Activated naive CD4-positive, alpha-beta T cell treated with anti-CD3 and anti-CD28 coated beads, Interleukin-2, amount 50 U/mL, for 16 hours (primary cell): ENCODE data around the gene DAZ1.
"Not testable (repeated sequence)": the region's sequence is repeated elsewhere in the genome, so short reads cannot be mapped to it uniquely, and the experiment has no call there.

Experiments used
- DNase-seq: peaks from one replicate; pipeline ENCODE4 v3.0.0-alpha.2; 2020

The DAZ1 gene, protein sequence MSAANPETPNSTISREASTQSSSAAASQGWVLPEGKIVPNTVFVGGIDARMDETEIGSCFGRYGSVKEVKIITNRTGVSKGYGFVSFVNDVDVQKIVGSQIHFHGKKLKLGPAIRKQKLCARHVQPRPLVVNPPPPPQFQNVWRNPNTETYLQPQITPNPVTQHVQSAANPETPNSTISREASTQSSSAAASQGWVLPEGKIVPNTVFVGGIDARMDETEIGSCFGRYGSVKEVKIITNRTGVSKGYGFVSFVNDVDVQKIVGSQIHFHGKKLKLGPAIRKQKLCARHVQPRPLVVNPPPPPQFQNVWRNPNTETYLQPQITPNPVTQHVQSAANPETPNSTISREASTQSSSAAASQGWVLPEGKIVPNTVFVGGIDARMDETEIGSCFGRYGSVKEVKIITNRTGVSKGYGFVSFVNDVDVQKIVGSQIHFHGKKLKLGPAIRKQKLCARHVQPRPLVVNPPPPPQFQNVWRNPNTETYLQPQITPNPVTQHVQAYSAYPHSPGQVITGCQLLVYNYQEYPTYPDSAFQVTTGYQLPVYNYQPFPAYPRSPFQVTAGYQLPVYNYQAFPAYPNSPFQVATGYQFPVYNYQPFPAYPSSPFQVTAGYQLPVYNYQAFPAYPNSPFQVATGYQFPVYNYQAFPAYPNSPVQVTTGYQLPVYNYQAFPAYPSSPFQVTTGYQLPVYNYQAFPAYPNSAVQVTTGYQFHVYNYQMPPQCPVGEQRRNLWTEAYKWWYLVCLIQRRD

DNA sequence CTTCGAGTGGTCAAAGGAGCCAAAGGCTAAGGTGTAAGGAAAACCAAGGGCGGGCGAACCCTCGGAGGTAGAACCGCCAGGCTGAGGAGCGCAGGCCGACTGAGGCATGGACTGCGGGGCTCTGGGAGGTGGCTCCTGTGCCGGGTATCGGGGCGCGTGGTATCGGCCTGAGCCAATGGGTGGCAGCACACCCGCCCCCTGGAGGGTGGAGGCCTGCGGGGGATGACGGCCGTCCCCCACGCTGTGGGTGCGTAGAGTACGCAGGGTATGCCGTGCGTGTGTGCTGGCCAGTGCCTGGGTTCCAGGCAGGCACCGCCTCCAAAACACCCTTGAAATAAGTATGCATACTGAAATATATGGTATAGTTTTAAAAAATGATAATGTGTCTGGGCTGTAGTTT is at the start of gene DAZ1:
TSS of gene DAZ1 (minus strand) at position 101 of the 400 bp plus-strand sequence. CDS start 208 bp downstream, outside the sequence.
- DNase-seq = not testable (repeated sequence)

DNA sequence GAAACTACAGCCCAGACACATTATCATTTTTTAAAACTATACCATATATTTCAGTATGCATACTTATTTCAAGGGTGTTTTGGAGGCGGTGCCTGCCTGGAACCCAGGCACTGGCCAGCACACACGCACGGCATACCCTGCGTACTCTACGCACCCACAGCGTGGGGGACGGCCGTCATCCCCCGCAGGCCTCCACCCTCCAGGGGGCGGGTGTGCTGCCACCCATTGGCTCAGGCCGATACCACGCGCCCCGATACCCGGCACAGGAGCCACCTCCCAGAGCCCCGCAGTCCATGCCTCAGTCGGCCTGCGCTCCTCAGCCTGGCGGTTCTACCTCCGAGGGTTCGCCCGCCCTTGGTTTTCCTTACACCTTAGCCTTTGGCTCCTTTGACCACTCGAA is 20.4 kb upstream of the DAZ1 start, which contains the start of gene DAZ2:
TSS of gene DAZ2 (plus strand) at position 301 of the 400 bp plus-strand sequence. CDS start 208 bp downstream, outside the sequence.
- not testable (repeated sequence) for DNase-seq

DNA sequence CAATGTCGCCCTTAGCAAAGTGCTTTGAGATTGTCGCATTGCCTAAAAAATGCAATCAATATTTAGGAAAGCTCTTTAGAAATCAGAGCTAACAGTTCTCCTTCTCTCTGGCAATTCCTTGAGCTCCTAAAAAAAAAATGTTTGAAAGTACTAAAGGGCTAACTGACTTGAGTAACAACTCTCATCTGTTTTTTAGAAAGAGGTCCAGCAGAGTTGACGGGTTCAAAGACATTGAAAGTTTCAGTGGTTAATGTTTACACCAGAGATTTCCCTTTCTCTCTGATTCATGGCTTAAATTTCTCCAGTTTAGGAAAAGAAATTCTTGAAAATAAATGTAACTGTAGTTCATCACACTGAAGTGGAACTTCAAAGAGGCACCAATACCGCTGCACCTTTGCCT is 11.9 kb upstream of the DAZ1 start:
- DNase-seq = not testable (repeated sequence)

DNA sequence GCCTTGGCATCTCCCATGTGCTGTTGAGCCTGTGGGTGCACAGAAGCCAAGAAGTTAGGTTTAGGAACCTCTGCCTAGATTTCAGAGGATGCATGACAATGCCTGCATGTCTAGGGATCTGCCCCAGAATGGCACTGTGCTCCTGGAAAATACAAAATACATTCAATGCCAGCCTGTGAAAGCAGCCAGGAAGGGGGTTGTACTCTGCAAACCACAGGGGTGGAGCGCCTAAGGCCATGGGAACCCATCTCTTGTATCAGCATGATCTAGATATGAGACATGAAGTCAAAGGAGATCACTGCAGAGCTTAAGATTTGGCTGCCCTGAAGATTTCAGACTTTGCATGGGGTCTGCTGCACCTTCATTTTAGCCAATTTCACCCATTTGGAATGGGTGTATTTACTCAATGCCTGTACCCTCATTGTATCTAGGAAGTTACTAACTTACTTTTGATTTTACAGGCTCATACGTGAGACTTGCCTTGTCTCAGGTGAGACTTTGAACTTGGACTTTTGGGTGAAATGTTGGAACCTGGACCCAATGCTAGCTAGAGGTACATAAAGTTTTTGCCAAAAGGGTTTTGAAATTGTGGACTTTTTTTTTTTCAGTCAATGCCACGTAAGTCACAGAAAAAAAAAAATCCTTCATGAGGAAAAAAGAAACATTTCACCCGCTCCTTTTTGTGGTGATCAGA is 11.1 kb upstream of the DAZ1 start:
- DNase-seq = not testable (repeated sequence)

DNA sequence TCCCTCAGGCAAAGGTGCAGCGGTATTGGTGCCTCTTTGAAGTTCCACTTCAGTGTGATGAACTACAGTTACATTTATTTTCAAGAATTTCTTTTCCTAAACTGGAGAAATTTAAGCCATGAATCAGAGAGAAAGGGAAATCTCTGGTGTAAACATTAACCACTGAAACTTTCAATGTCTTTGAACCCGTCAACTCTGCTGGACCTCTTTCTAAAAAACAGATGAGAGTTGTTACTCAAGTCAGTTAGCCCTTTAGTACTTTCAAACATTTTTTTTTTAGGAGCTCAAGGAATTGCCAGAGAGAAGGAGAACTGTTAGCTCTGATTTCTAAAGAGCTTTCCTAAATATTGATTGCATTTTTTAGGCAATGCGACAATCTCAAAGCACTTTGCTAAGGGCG is 8.6 kb upstream of the DAZ1 start:
- DNase-seq = not testable (repeated sequence)
